Skeletal muscle satellite cell (primary cell): ENCODE measurements around the gene ZSWIM6.
A peak's percentile ranks its signal among the peaks of the same experiment; 100 is the strongest.

Experiments
- H3K27me3 ChIP-seq: 2 replicates; pipeline ENCODE4 v1.7.0; 2013; ENCODE audit warnings: low read length; ENCODE audit not compliant: control insufficient read depth, insufficient read depth
- H3K36me3 ChIP-seq: 2 replicates; pipeline ENCODE4 v1.7.0; 2013; ENCODE audit warnings: mild to moderate bottlenecking, control low read depth, low read length; ENCODE audit not compliant: insufficient read depth
- H3K4me1 ChIP-seq: 2 replicates; pipeline ENCODE4 v1.7.0; 2013; ENCODE audit warnings: low read length; ENCODE audit not compliant: control insufficient read depth, insufficient read depth
- H3K4me2 ChIP-seq: 2 replicates; pipeline ENCODE4 v1.7.0; 2013; ENCODE audit warnings: mild to moderate bottlenecking, low read length
- H3K4me3 ChIP-seq: 2 replicates; pipeline ENCODE4 v1.7.0; 2013; ENCODE audit warnings: low read length
- H3K9ac ChIP-seq: 2 replicates; pipeline ENCODE4 v1.7.0; 2013; ENCODE audit warnings: mild to moderate bottlenecking, low read depth, low read length, moderate library complexity
- H3K9me3 ChIP-seq: replicated peaks from 2 replicates; pipeline ENCODE4 v1.7.0; 2013; ENCODE audit warnings: mild to moderate bottlenecking, control low read depth, low read length

Gene ZSWIM6

GRCh38 chr5:61461926-61462325, 129.9 kb downstream of the ZSWIM6 start:
- H3K4me2 ChIP-seq: no peak overlapping the region
- no peak overlapping the region for H3K4me3 ChIP-seq
- H3K9me3 ChIP-seq: no peaks in the 10 kb centered on the region
- H3K4me1 ChIP-seq: peaks cover 7% of the 10 kb centered on the region
- no peaks in the 10 kb centered on the region for H3K36me3 ChIP-seq
- H3K9ac ChIP-seq: no peak overlapping the region
- no peaks in the 10 kb centered on the region for H3K27me3 ChIP-seq

- no peaks in the 10 kb centered on the region for H3K27me3 ChIP-seq
- no peaks in the 10 kb centered on the region for H3K36me3 ChIP-seq
- no peak overlapping the region for H3K9ac ChIP-seq
- H3K4me3 ChIP-seq: no peak overlapping the region
- no peaks in the 10 kb centered on the region for H3K9me3 ChIP-seq
- H3K4me2 ChIP-seq: no peak overlapping the region
- peaks cover 22% of the 10 kb centered on the region for H3K4me1 ChIP-seq
These were observed 131.5 kb downstream of the ZSWIM6 start for GRCh38 chr5:61463596-61463995.

GRCh38 chr5:61464512-61464911, 132.5 kb downstream of the ZSWIM6 start:
- Histone ChIP-seq H3K4me1 (peaks cover 22% of the 10 kb centered on the region), H3K4me2 (no peak overlapping the region), H3K9ac (no peak overlapping the region), H3K9me3 (no peaks in the 10 kb centered on the region), H3K27me3 (no peaks in the 10 kb centered on the region), H3K36me3 (no peaks in the 10 kb centered on the region), H3K4me3 (no peak overlapping the region)

GRCh38 chr5:61465066-61465465, 133.0 kb downstream of the ZSWIM6 start:
- H3K36me3 ChIP-seq: no peaks in the 10 kb centered on the region
- peaks cover 22% of the 10 kb centered on the region for H3K4me1 ChIP-seq
- no peak overlapping the region for H3K9ac ChIP-seq
- H3K4me2 ChIP-seq: no peak overlapping the region
- no peaks in the 10 kb centered on the region for H3K27me3 ChIP-seq
- no peak overlapping the region for H3K4me3 ChIP-seq
- no peaks in the 10 kb centered on the region for H3K9me3 ChIP-seq

GRCh38 chr5:61465496-61465895, 133.4 kb downstream of the ZSWIM6 start:
- Histone ChIP-seq H3K27me3 (no peaks in the 10 kb centered on the region), H3K9ac (no peak overlapping the region)

GRCh38 chr5:61466017-61466416, 134.0 kb downstream of the ZSWIM6 start:
- Histone ChIP-seq H3K4me1 (peaks cover 22% of the 10 kb centered on the region), H3K4me3 (no peak overlapping the region), H3K27me3 (no peaks in the 10 kb centered on the region), H3K4me2 (no peak overlapping the region), H3K9ac (no peak overlapping the region), H3K9me3 (no peaks in the 10 kb centered on the region), H3K36me3 (no peaks in the 10 kb centered on the region)

More at GRCh38 chr5:61465496-61465895, 133.4 kb downstream of the ZSWIM6 start:
- Histone ChIP-seq H3K4me2 (no peak overlapping the region), H3K4me3 (no peak overlapping the region), H3K4me1 (peaks cover 22% of the 10 kb centered on the region), H3K36me3 (no peaks in the 10 kb centered on the region), H3K9me3 (no peaks in the 10 kb centered on the region)

- peak overlapping the region; percentile 39 for H3K4me2 ChIP-seq
- no peaks in the 10 kb centered on the region for H3K36me3 ChIP-seq
- no peaks in the 10 kb centered on the region for H3K9me3 ChIP-seq
- H3K27me3 ChIP-seq: no peaks in the 10 kb centered on the region
- H3K4me1 ChIP-seq: peaks cover 22% of the 10 kb centered on the region
- no peak overlapping the region for H3K4me3 ChIP-seq
- H3K9ac ChIP-seq: no peak overlapping the region
These were observed 135.9 kb downstream of the ZSWIM6 start for GRCh38 chr5:61467766-61468482.

GRCh38 chr5:61468483-61468865, 136.4 kb downstream of the ZSWIM6 start:
- peak overlapping the region; percentile 39 for H3K4me2 ChIP-seq
- H3K4me1 ChIP-seq: peaks cover 22% of the 10 kb centered on the region
- no peaks in the 10 kb centered on the region for H3K27me3 ChIP-seq
- no peak overlapping the region for H3K4me3 ChIP-seq
- H3K36me3 ChIP-seq: no peaks in the 10 kb centered on the region
- H3K9me3 ChIP-seq: no peaks in the 10 kb centered on the region
- H3K9ac ChIP-seq: no peak overlapping the region

GRCh38 chr5:61471352-61471751, 139.3 kb downstream of the ZSWIM6 start:
- H3K4me2 ChIP-seq: no peak overlapping the region
- peaks cover 12% of the 10 kb centered on the region for H3K36me3 ChIP-seq
- no peaks in the 10 kb centered on the region for H3K9me3 ChIP-seq
- H3K27me3 ChIP-seq: no peaks in the 10 kb centered on the region
- H3K4me1 ChIP-seq: peaks cover 17% of the 10 kb centered on the region
- H3K4me3 ChIP-seq: no peak overlapping the region
- H3K9ac ChIP-seq: no peak overlapping the region

GRCh38 chr5:61472172-61472958, 140.3 kb downstream of the ZSWIM6 start:
- no peak overlapping the region for H3K4me2 ChIP-seq
- H3K36me3 ChIP-seq: peaks cover 12% of the 10 kb centered on the region
- no peaks in the 10 kb centered on the region for H3K27me3 ChIP-seq
- no peaks in the 10 kb centered on the region for H3K9me3 ChIP-seq
- no peak overlapping the region for H3K9ac ChIP-seq
- H3K4me3 ChIP-seq: no peak overlapping the region
- peaks cover 11% of the 10 kb centered on the region for H3K4me1 ChIP-seq

- H3K36me3 ChIP-seq: peaks cover 12% of the 10 kb centered on the region
- H3K4me3 ChIP-seq: no peak overlapping the region
- H3K9me3 ChIP-seq: no peaks in the 10 kb centered on the region
- H3K4me1 ChIP-seq: no peaks in the 10 kb centered on the region
- no peaks in the 10 kb centered on the region for H3K27me3 ChIP-seq
- H3K4me2 ChIP-seq: no peak overlapping the region
- H3K9ac ChIP-seq: no peak overlapping the region
These were observed 142.7 kb downstream of the ZSWIM6 start for GRCh38 chr5:61474746-61475145.

- no peaks in the 10 kb centered on the region for H3K4me1 ChIP-seq
- no peak overlapping the region for H3K4me2 ChIP-seq
- H3K36me3 ChIP-seq: peaks cover 12% of the 10 kb centered on the region
- H3K4me3 ChIP-seq: no peak overlapping the region
- H3K9ac ChIP-seq: no peak overlapping the region
- H3K9me3 ChIP-seq: no peaks in the 10 kb centered on the region
- H3K27me3 ChIP-seq: no peaks in the 10 kb centered on the region
These were observed 145.7 kb downstream of the ZSWIM6 start for GRCh38 chr5:61477788-61478187.
